Measurements from ENCODE around the gene TMEM38B.
A peak's percentile ranks its signal among the peaks of the same experiment; 100 is the strongest.

Gene TMEM38B

GRCh38 chr9:105694190-105694847 lies at the start of gene TMEM38B:
TMEM38B (plus strand) TSS chr9:105694541; CDS start chr9:105694661, 120 bp downstream.
- peak; percentile 10 to 82 for DNase-seq

GRCh38 chr9:105646879-105647594 lies 47.3 kb upstream of the TMEM38B start:
- no peak for DNase-seq

- no peak for DNase-seq
Observed at GRCh38 chr9:105647595-105648349, 46.6 kb upstream of the TMEM38B start.

GRCh38 chr9:105651806-105652205 lies 42.5 kb upstream of the TMEM38B start:
- no peak for DNase-seq

- DNase-seq = no peak
Observed at GRCh38 chr9:105656131-105656921, 38.0 kb upstream of the TMEM38B start.

GRCh38 chr9:105658351-105658750 lies 36.0 kb upstream of the TMEM38B start:
- no peak for DNase-seq

GRCh38 chr9:105661011-105661410 lies 33.3 kb upstream of the TMEM38B start:
- DNase-seq = no peak

GRCh38 chr9:105662184-105663104 lies 31.9 kb upstream of the TMEM38B start, which contains the start of gene TAL2:
TAL2 (plus strand) TSS chr9:105662457; CDS start chr9:105662497, 40 bp downstream.
- DNase-seq = no peak

GRCh38 chr9:105663914-105664313 lies 30.4 kb upstream of the TMEM38B start:
- DNase-seq = no peak

- no peak for DNase-seq
Observed at GRCh38 chr9:105667867-105668266, 26.5 kb upstream of the TMEM38B start.

GRCh38 chr9:105670315-105670714 lies 24.0 kb upstream of the TMEM38B start:
- DNase-seq = no peak

- DNase-seq = no peak
Observed at GRCh38 chr9:105670775-105671174, 23.6 kb upstream of the TMEM38B start.

GRCh38 chr9:105672711-105673234 lies 21.6 kb upstream of the TMEM38B start:
- no peak for DNase-seq

- no peak for DNase-seq
Observed at GRCh38 chr9:105673850-105674387, 20.4 kb upstream of the TMEM38B start.

GRCh38 chr9:105676351-105676923 lies 17.9 kb upstream of the TMEM38B start:
- no peak for DNase-seq

GRCh38 chr9:105678163-105678562 lies 16.2 kb upstream of the TMEM38B start:
- DNase-seq = no peak

- DNase-seq = no peak
Observed at GRCh38 chr9:105678781-105679180, 15.6 kb upstream of the TMEM38B start.

GRCh38 chr9:105679257-105680022 lies 14.9 kb upstream of the TMEM38B start:
- no peak for DNase-seq

- no peak for DNase-seq
Observed at GRCh38 chr9:105681313-105681712, 13.0 kb upstream of the TMEM38B start.

- no peak for DNase-seq
Observed at GRCh38 chr9:105681724-105682123, 12.6 kb upstream of the TMEM38B start.
